OCI-LY7 (cell line): ENCODE results near the gene AUTS2. TPM values are rescaled to one million over a fixed set of nuclear protein-coding genes. Genes with fewer than 3 reads are reported as not detected.

Experiments used
- BruUV-seq: library from RNA; stranded (reverse); fragments of 400-500 nt; replicated peaks from 2 replicates; lab custom pipeline; 2021; lab: Mats Ljungman, UMichigan
- CTCF ChIA-PET: fragments of 300-600 bp; sonication (Branson Sonifier 250); formaldehyde crosslinking; loops from one replicate; lab custom pipeline; 2022; ENCODE audit warnings: antibody characterized with exemption; ENCODE audit not compliant: unreplicated experiment; lab: Charles Lee
- POLR2A ChIA-PET: fragments of 300-600 bp; sonication (Branson Sonifier 250); formaldehyde crosslinking; loops from one replicate; lab custom pipeline; 2022; ENCODE audit warnings: antibody characterized with exemption; lab: Charles Lee
- DNase-seq: peaks from one replicate; pipeline ENCODE4 v3.0.0-alpha.2; 2015; ENCODE audit warnings: low spot score
- H2AFZ ChIP-seq: fragments of 200-600 bp; sonication (generic), shearing (Covaris generic); 2 replicates; pipeline ENCODE4 v1.6.1; 2014; ENCODE audit warnings: mild to moderate bottlenecking, antibody characterized with exemption, low read length, moderate library complexity
- H3K27ac ChIP-seq: fragments of 200-600 bp; sonication (generic); 2 replicates; pipeline ENCODE4 v1.5.1; 2014; ENCODE audit warnings: mixed run types, low read depth, mild to moderate bottlenecking, moderate library complexity, low read length, inconsistent platforms; ENCODE audit not compliant: poor library complexity, severe bottlenecking
- H3K36me3 ChIP-seq: fragments of 200-600 bp; sonication (generic); 2 replicates; pipeline ENCODE4 v1.6.1; 2014; ENCODE audit warnings: mild to moderate bottlenecking, antibody characterized with exemption, low read length, moderate library complexity, mixed read lengths; ENCODE audit not compliant: insufficient read depth
- H3K4me1 ChIP-seq: fragments of 200-600 bp; sonication (generic); 2 replicates; pipeline ENCODE4 v1.5.1; 2014; ENCODE audit warnings: mild to moderate bottlenecking, low read length; ENCODE audit not compliant: insufficient read depth, poor library complexity, severe bottlenecking
- H3K4me2 ChIP-seq: fragments of 200-600 bp; sonication (generic); 2 replicates; pipeline ENCODE4 v1.6.1; 2014; ENCODE audit warnings: mild to moderate bottlenecking, low read length
- H3K4me3 ChIP-seq: fragments of 200-600 bp; sonication (generic); 2 replicates; pipeline ENCODE4 v1.5.1; 2014; ENCODE audit warnings: mild to moderate bottlenecking, low read depth, low read length; ENCODE audit not compliant: poor library complexity, severe bottlenecking
- H3K79me2 ChIP-seq: fragments of 200-600 bp; sonication (generic); 2 replicates; pipeline ENCODE4 v1.6.1; 2016; ENCODE audit warnings: low read depth, mild to moderate bottlenecking, low read length, moderate library complexity, mixed read lengths; ENCODE audit not compliant: insufficient read depth
- H3K9me2 ChIP-seq: fragments of 200-600 bp; sonication (generic); 2 replicates; pipeline ENCODE4 v1.6.1; 2016; ENCODE audit warnings: mild to moderate bottlenecking, low read length, mixed read lengths; ENCODE audit not compliant: insufficient read depth
- H3K9me3 ChIP-seq: fragments of 200-600 bp; sonication (generic); 2 replicates; pipeline ENCODE4 v1.6.1; 2014; ENCODE audit warnings: mild to moderate bottlenecking, mixed run types, low read length, mixed read lengths
- H4K20me1 ChIP-seq: fragments of 200-600 bp; sonication (generic); 2 replicates; pipeline ENCODE4 v1.6.1; 2014; ENCODE audit warnings: mild to moderate bottlenecking, antibody characterized with exemption, low read length, moderate library complexity, mixed read lengths; ENCODE audit not compliant: insufficient read depth
- CTCF ChIP-seq: fragments of 200-600 bp; sonication (generic); conservative IDR thresholded peaks from 2 replicates; pipeline ENCODE4 v1.5.1; 2014; ENCODE audit warnings: mild to moderate bottlenecking, antibody characterized with exemption, low read length, moderate library complexity, mixed read lengths
- EZH2phosphoT487 ChIP-seq: fragments of 200-600 bp; sonication (generic); IDR thresholded peaks from 2 replicates; pipeline ENCODE4 v1.6.1; 2018; ENCODE audit warnings: low read depth, borderline replicate concordance, mild to moderate bottlenecking, mixed run types, antibody characterized with exemption, low read length, moderate library complexity, mixed read lengths
- intact Hi-C: fragments of 100-400 bp; cut with micrococcal nuclease; formaldehyde crosslinking; loops from one replicate; pipeline ENCODE4 v1.10.0; 2022; ENCODE audit not compliant: unreplicated experiment
- total RNA-seq, 2 experiments: library from RNA; depleted of rRNA in 1 of 2; stranded (reverse); fragments of >200 nt in 1 of 2; shearing (Covaris generic) in 1 of 2; gene quantifications; 2 replicates each; pipeline ENCODE4 v1.2.3, GENCODE V29; 2014 to 2022

The AUTS2 gene
- total RNA-seq, 2 experiments from 2014 or later: 37.9 to 78.5 TPM

- H3K4me2 ChIP-seq: no peak overlapping the region
- H3K79me2 ChIP-seq: no peaks in the 10 kb centered on the region
- H2AFZ ChIP-seq: no peak overlapping the region
- no peak overlapping the region for H3K27ac ChIP-seq
- BruUV-seq: no TSS peak
- H3K36me3 ChIP-seq: no peaks in the 10 kb centered on the region
- intact Hi-C loops: no loop called here
- no peak for DNase-seq
- POLR2A ChIA-PET: interaction anchor here (0.6 kb wide), 1 partner anchor 40 kb away, joined by 3 read pairs; no protein-coding TSS in a partner anchor
- H3K4me3 ChIP-seq: no peak overlapping the region
- CTCF ChIA-PET: no interaction called here
- no peaks in the 10 kb centered on the region for H4K20me1 ChIP-seq
- H3K9me2 ChIP-seq: no peaks in the 10 kb centered on the region
- TF ChIP-seq EZH2phosphoT487 (no peak), CTCF (no peak)
- peaks cover 8% of the 10 kb centered on the region for H3K9me3 ChIP-seq
- H3K4me1 ChIP-seq: no peaks in the 10 kb centered on the region
Observed at GRCh38 chr7:70645876-70646351, 1047.6 kb downstream of the AUTS2 start.

GRCh38 chr7:70646536-70647248, 1048.4 kb downstream of the AUTS2 start:
- peaks cover 6% of the 10 kb centered on the region for H3K9me3 ChIP-seq
- ChIA-PET POLR2A (interaction anchor here (0.5 to 0.6 kb wide), 2 partner anchors 39 to 225 kb away, joined by 3 read pairs; no protein-coding TSS in a partner anchor), CTCF (no interaction called here)
- BruUV-seq: no TSS peak
- no peaks in the 10 kb centered on the region for H3K36me3 ChIP-seq
- no peak overlapping the region for H3K4me3 ChIP-seq
- H3K9me2 ChIP-seq: no peaks in the 10 kb centered on the region
- no peaks in the 10 kb centered on the region for H3K79me2 ChIP-seq
- no peak overlapping the region for H3K4me2 ChIP-seq
- no peaks in the 10 kb centered on the region for H4K20me1 ChIP-seq
- no peaks in the 10 kb centered on the region for H3K4me1 ChIP-seq
- H2AFZ ChIP-seq: no peak overlapping the region
- no peak overlapping the region for H3K27ac ChIP-seq
- no peak for TF ChIP-seq EZH2phosphoT487
- no peak for TF ChIP-seq CTCF
- DNase-seq: no peak
- intact Hi-C loops: no loop called here
